Liver (tissue), 3 donors: ENCODE data around the gene KRTAP4-16.

Experiments
- ATF3 ChIP-seq: IDR thresholded peaks from 2 replicates; pipeline ENCODE4 v1.6.1; 2016; ENCODE audit warnings: antibody characterized with exemption
- CTCF ChIP-seq: fragments of 150-350 bp; IDR thresholded peaks from 2 replicates; pipeline ENCODE4 v1.5.1; 2017; ENCODE audit warnings: improper control_type of control experiment, low read depth, low read length; ENCODE audit not compliant: missing input control
- EGR1 ChIP-seq, 2 donors: IDR thresholded peaks; 2 replicates each; pipeline ENCODE4 v1.6.1; 2016 to 2018; ENCODE audit warnings: antibody characterized with exemption in 2 of 2, low read depth in 2 of 2
- FOXA1 ChIP-seq: IDR thresholded peaks from 2 replicates; pipeline ENCODE4 v1.6.1; 2016; ENCODE audit warnings: antibody characterized with exemption
- GABPA ChIP-seq, 2 donors: IDR thresholded peaks in 1 of 2; conservative IDR thresholded peaks in 1 of 2; 2 replicates each; pipeline ENCODE4 v1.6.1; 2016; ENCODE audit warnings: antibody characterized with exemption in 2 of 2, mild to moderate bottlenecking in 1 of 2, moderate library complexity in 1 of 2
- HNF4A ChIP-seq, 2 donors: conservative IDR thresholded peaks; 2 replicates each; pipeline ENCODE4 v1.6.1; 2016; ENCODE audit warnings: antibody characterized with exemption in 2 of 2, mild to moderate bottlenecking in 2 of 2
- REST ChIP-seq: IDR thresholded peaks from 2 replicates; pipeline ENCODE4 v1.6.1; 2016; ENCODE audit warnings: antibody characterized with exemption, mild to moderate bottlenecking
- RXRA ChIP-seq, 2 donors: IDR thresholded peaks; 2 replicates each; pipeline ENCODE4 v1.6.1; 2017 to 2018; ENCODE audit warnings: antibody characterized with exemption in 2 of 2, mild to moderate bottlenecking in 1 of 2
- SP1 ChIP-seq: IDR thresholded peaks from 2 replicates; pipeline ENCODE4 v1.6.1; 2018; ENCODE audit warnings: antibody characterized with exemption, mild to moderate bottlenecking
- TAF1 ChIP-seq: conservative IDR thresholded peaks from 2 replicates; pipeline ENCODE4 v1.6.1; 2016; ENCODE audit warnings: antibody characterized with exemption, mild to moderate bottlenecking
- YY1 ChIP-seq: IDR thresholded peaks from 2 replicates; pipeline ENCODE4 v1.6.1; 2016; ENCODE audit warnings: antibody characterized with exemption, mild to moderate bottlenecking
- donor health status: healthy.
- donor health status: healthy.

- no peak for TF ChIP-seq REST
- no peak for TF ChIP-seq TAF1
- no peak for TF ChIP-seq CTCF
- no peak for TF ChIP-seq ATF3
- TF ChIP-seq GABPA (IDR thresholded peaks at IDR 0.05 in 1 of 2, conservative IDR thresholded peaks at IDR 0.05 in 1 of 2): no peak
- TF ChIP-seq YY1: no peak
- TF ChIP-seq EGR1 (IDR thresholded peaks at IDR 0.05; ENCODE audit: low read depth in 2 of 2): no peak
- no peak for TF ChIP-seq SP1
- no peak for TF ChIP-seq HNF4A (conservative IDR thresholded peaks at IDR 0.05)
- TF ChIP-seq RXRA (IDR thresholded peaks at IDR 0.05): no peak
- TF ChIP-seq FOXA1: no peak
Measured at GRCh38 chr17:41073676-41074075, 28.3 kb downstream of the KRTAP4-16 start.
